ENCODE measurements around the gene PODXL. TPM values are rescaled to one million over a fixed set of nuclear protein-coding genes. Genes with fewer than 3 reads are reported as not detected.

The PODXL gene
- polyA plus RNA-seq, 1 donor (not counting 4 experiments of a cell fraction or from before 2014, with no cell fraction given) = 0.08 TPM

DNA sequence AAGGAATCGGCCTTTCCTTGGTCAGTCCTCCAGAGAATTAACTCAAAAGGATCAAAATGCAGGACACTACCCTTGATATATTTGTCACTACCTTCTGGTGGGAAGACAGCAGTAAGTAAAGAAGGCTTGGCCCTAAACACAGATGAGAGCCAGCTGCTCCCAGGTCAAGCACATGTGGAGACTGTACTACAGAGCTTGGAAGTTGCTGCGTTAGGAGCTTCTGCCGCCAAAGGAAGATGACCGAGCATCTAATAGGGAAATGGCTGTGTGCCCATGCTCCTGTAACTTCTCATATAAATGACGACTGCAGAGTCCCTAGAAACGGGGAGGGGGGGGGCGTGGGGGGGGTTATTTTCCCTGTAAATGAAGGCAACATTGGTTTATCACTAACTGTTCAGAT, 59.0 kb downstream of the PODXL start:
- dilution Hi-C loops (cut with MboI; ENCODE audit: extremely low pct_ligation_motif_present, low sequenced_read_pairs) = no loop called here
- Histone ChIP-seq H3K4me2 (ENCODE audit: control insufficient read depth, extremely low read depth, insufficient read depth, low read depth, low read length) (no peak overlapping the region), H3K79me2 (ENCODE audit: control insufficient read depth, insufficient read depth, low read length) (no peaks in the 10 kb centered on the region), H4K20me1 (ENCODE audit: control insufficient read depth, extremely low read depth, insufficient read depth, low read length) (no peaks in the 10 kb centered on the region), H3K27me3 (ENCODE audit: control insufficient read depth, extremely low read depth, insufficient read depth, low read length) (no peaks in the 10 kb centered on the region), H2AFZ (ENCODE audit: control insufficient read depth, low read length) (no peak overlapping the region), H3K36me3 (ENCODE audit: control insufficient read depth in 2 of 2, extremely low read depth in 1 of 2, insufficient read depth in 2 of 2, low read length in 2 of 2) (peaks cover 4 to 10% of the 10 kb centered on the region in 2 experiments), H3K9me3 (ENCODE audit: control insufficient read depth, low read depth, low read length) (no peaks in the 10 kb centered on the region), H3K4me1 (ENCODE audit: control insufficient read depth, extremely low read depth, insufficient read depth, low read length) (peaks cover 2% of the 10 kb centered on the region), H3K27ac (ENCODE audit: control insufficient read depth, insufficient read depth, low read length) (no peak overlapping the region), H3K9me1 (ENCODE audit: control insufficient read depth, extremely low read depth, insufficient read depth, low read length) (no peaks in the 10 kb centered on the region), H3K9ac (ENCODE audit: control insufficient read depth, extremely low read depth, insufficient read depth, low read length) (no peak overlapping the region), H3K4me3 (ENCODE audit: control insufficient read depth in 2 of 3, extremely low read depth in 1 of 3, insufficient read depth in 2 of 3, low read depth in 1 of 3, low read length in 3 of 3) (no peak overlapping the region)
- no peak for TF ChIP-seq EZH2 (IDR thresholded peaks at IDR 0.05; ENCODE audit: low read length)
- TF ChIP-seq, protein P1, sequence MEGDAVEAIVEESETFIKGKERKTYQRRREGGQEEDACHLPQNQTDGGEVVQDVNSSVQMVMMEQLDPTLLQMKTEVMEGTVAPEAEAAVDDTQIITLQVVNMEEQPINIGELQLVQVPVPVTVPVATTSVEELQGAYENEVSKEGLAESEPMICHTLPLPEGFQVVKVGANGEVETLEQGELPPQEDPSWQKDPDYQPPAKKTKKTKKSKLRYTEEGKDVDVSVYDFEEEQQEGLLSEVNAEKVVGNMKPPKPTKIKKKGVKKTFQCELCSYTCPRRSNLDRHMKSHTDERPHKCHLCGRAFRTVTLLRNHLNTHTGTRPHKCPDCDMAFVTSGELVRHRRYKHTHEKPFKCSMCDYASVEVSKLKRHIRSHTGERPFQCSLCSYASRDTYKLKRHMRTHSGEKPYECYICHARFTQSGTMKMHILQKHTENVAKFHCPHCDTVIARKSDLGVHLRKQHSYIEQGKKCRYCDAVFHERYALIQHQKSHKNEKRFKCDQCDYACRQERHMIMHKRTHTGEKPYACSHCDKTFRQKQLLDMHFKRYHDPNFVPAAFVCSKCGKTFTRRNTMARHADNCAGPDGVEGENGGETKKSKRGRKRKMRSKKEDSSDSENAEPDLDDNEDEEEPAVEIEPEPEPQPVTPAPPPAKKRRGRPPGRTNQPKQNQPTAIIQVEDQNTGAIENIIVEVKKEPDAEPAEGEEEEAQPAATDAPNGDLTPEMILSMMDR (optimal IDR thresholded peaks at IDR 0.05 in 1 of 3, IDR thresholded peaks at IDR 0.05 in 1 of 3, conservative IDR thresholded peaks at IDR 0.05 in 1 of 3; ENCODE audit: extremely low read depth in 1 of 3, insufficient read depth in 2 of 3, low read length in 3 of 3) = no peak
- FAIRE-seq (no peak), DNase-seq (ENCODE audit: low read depth, low spot score) (no peak)

DNA sequence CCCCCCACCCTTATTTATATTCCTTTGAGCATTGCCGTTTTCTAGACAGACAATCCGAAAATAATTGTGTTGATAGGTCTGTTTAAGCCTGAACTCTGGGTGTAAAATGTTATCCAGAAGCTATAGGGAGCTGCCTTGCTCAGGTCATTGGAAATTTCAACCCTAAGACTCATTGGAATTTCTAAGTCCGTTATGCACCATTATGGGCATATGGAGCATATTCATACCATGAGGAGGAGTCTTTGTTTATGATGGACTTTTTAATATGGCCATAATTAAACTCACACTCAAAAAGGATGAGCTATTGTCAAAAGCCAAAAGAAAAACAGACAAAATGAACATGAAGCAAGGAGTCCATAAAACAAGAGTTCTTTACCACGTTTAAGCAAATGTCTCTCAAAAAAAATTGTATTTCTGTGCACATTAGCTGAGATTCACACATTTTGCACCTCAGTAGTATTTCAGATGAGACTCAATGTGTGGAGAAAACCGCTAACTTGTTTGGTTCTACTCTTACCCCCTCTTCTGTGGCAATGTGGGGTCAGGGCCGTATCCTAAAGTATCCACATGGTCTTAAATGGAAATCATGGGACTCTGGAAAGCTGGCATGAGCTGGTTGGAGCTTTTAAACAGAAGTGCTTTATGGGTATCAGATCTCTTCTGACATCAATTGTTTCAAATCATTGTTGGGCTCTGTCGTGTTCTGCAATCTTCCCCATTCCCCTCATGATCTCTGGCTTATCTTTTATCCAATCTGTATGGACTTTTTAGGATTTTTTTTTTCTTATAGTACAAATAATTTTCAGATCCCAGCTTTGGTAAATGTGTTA, 60.5 kb downstream of the PODXL start:
- DNase-seq (ENCODE audit: low read depth, low spot score) = no peak
- H3K4me3 ChIP-seq (ENCODE audit: control insufficient read depth in 2 of 3, extremely low read depth in 1 of 3, insufficient read depth in 2 of 3, low read depth in 1 of 3, low read length in 3 of 3) = no peak overlapping the region
- no peaks in the 10 kb centered on the region for H3K9me3 ChIP-seq (ENCODE audit: control insufficient read depth, low read depth, low read length)
- H3K27ac ChIP-seq (ENCODE audit: control insufficient read depth, insufficient read depth, low read length) = no peak overlapping the region
- H3K27me3 ChIP-seq (ENCODE audit: control insufficient read depth, extremely low read depth, insufficient read depth, low read length) = no peaks in the 10 kb centered on the region
- no peak overlapping the region for H3K9ac ChIP-seq (ENCODE audit: control insufficient read depth, extremely low read depth, insufficient read depth, low read length)
- H3K36me3 ChIP-seq (ENCODE audit: control insufficient read depth in 2 of 2, extremely low read depth in 1 of 2, insufficient read depth in 2 of 2, low read length in 2 of 2) = peaks cover 4 to 10% of the 10 kb centered on the region in 2 experiments
- H2AFZ ChIP-seq (ENCODE audit: control insufficient read depth, low read length) = no peak overlapping the region
- FAIRE-seq = no peak
- H3K4me2 ChIP-seq (ENCODE audit: control insufficient read depth, extremely low read depth, insufficient read depth, low read depth, low read length) = no peak overlapping the region
- no peaks in the 10 kb centered on the region for H3K79me2 ChIP-seq (ENCODE audit: control insufficient read depth, insufficient read depth, low read length)
- no peak for TF ChIP-seq EZH2 (IDR thresholded peaks at IDR 0.05; ENCODE audit: low read length)
- TF ChIP-seq, protein P1 (optimal IDR thresholded peaks at IDR 0.05 in 1 of 3, IDR thresholded peaks at IDR 0.05 in 1 of 3, conservative IDR thresholded peaks at IDR 0.05 in 1 of 3; ENCODE audit: extremely low read depth in 1 of 3, insufficient read depth in 2 of 3, low read length in 3 of 3) = no peak
- H3K4me1 ChIP-seq (ENCODE audit: control insufficient read depth, extremely low read depth, insufficient read depth, low read length) = peaks cover 4% of the 10 kb centered on the region
- no peaks in the 10 kb centered on the region for H3K9me1 ChIP-seq (ENCODE audit: control insufficient read depth, extremely low read depth, insufficient read depth, low read length)
- dilution Hi-C loops (cut with MboI; ENCODE audit: extremely low pct_ligation_motif_present, low sequenced_read_pairs) = no loop called here
- H4K20me1 ChIP-seq (ENCODE audit: control insufficient read depth, extremely low read depth, insufficient read depth, low read length) = no peaks in the 10 kb centered on the region

Measured in keratinocyte (primary cell).